GM23338 (cell line): ENCODE data around the gene KPNA4. TPM values are rescaled to one million over a fixed set of nuclear protein-coding genes. Genes with fewer than 3 reads are reported as not detected.

Experiments
- ATAC-seq: fragments of 200-7000 bp; cut with Tn5 transposase; 3 replicates; pipeline ENCODE4 v1.9.1; 2020
- DNase-seq: peaks from one replicate; pipeline ENCODE4 v3.0.0-alpha.2; 2015; ENCODE audit warnings: low spot score
- H2AFZ ChIP-seq: fragments of 200-600 bp; sonication (generic); 2 replicates; pipeline ENCODE4 v1.8.0; 2016; ENCODE audit warnings: antibody characterized with exemption, mild to moderate bottlenecking, moderate library complexity
- H3F3A ChIP-seq: fragments of 200-600 bp; sonication (generic); replicated peaks from 2 replicates; pipeline ENCODE4 v1.8.0; 2017; ENCODE audit warnings: antibody characterized with exemption, mixed run types, low read depth
- H3K27ac ChIP-seq: fragments of 200-600 bp; sonication (generic); 2 replicates; pipeline ENCODE4 v1.6.1; 2016; ENCODE audit warnings: low read depth
- H3K27me3 ChIP-seq: fragments of 200-600 bp; sonication (generic); 2 replicates; pipeline ENCODE4 v1.8.0; 2016; ENCODE audit warnings: mild to moderate bottlenecking, mixed run types, moderate library complexity; ENCODE audit not compliant: insufficient read depth
- H3K36me3 ChIP-seq: fragments of 200-600 bp; sonication (generic); 2 replicates; pipeline ENCODE4 v1.8.0; 2016; ENCODE audit warnings: mild to moderate bottlenecking; ENCODE audit not compliant: insufficient read depth
- H3K4me1 ChIP-seq: fragments of 200-600 bp; sonication (generic); 2 replicates; pipeline ENCODE4 v1.8.0; 2016; ENCODE audit warnings: mild to moderate bottlenecking, moderate library complexity; ENCODE audit not compliant: insufficient read depth
- H3K4me2 ChIP-seq: fragments of 200-600 bp; sonication (generic); 2 replicates; pipeline ENCODE4 v1.7.1; 2017; ENCODE audit warnings: mixed run types
- H3K4me3 ChIP-seq: fragments of 200-600 bp; sonication (generic); 2 replicates; pipeline ENCODE4 v1.6.1; 2016; ENCODE audit warnings: mixed run types
- H3K79me2 ChIP-seq: fragments of 200-600 bp; sonication (generic); replicated peaks from 2 replicates; pipeline ENCODE4 v1.8.0; 2017; ENCODE audit warnings: mild to moderate bottlenecking; ENCODE audit not compliant: insufficient read depth
- H3K9me2 ChIP-seq: fragments of 200-600 bp; sonication (generic); 2 replicates; pipeline ENCODE4 v1.8.0; 2017; ENCODE audit not compliant: insufficient read depth
- H4K20me1 ChIP-seq: fragments of 200-600 bp; sonication (generic); replicated peaks from 2 replicates; pipeline ENCODE4 v1.8.0; 2017; ENCODE audit warnings: mild to moderate bottlenecking; ENCODE audit not compliant: insufficient read depth
- H3K27ac Mint-ChIP-seq: 2 replicates; pipeline ENCODE4 v1.8.0; 2020; ENCODE audit warnings: inconsistent platforms, mild to moderate bottlenecking, moderate library complexity, mixed read lengths
- H3K27me3 Mint-ChIP-seq: 3 replicates; pipeline ENCODE4 v1.8.0; 2022; ENCODE audit warnings: low read depth, mild to moderate bottlenecking, moderate library complexity, mixed read lengths, inconsistent platforms; ENCODE audit not compliant: insufficient read depth, poor library complexity
- H3K36me3 Mint-ChIP-seq: 3 replicates; pipeline ENCODE4 v1.8.0; 2021; ENCODE audit warnings: low read depth, mild to moderate bottlenecking, inconsistent platforms, moderate library complexity, mixed read lengths
- H3K4me1 Mint-ChIP-seq: 3 replicates; pipeline ENCODE4 v1.8.0; 2020; ENCODE audit warnings: mild to moderate bottlenecking, inconsistent platforms, mixed read lengths
- H3K4me3 Mint-ChIP-seq: 3 replicates; pipeline ENCODE4 v1.8.0; 2021; ENCODE audit warnings: moderate library complexity, mild to moderate bottlenecking, inconsistent platforms, mixed read lengths
- H3K9me3 Mint-ChIP-seq: 3 replicates; pipeline ENCODE4 v1.8.0; 2020; ENCODE audit warnings: moderate library complexity, mild to moderate bottlenecking, inconsistent platforms, mixed read lengths
- CREB1 ChIP-seq: fragments of 250-450 bp; sonication (Bioruptor Pico); IDR thresholded peaks from 2 replicates; pipeline ENCODE4 v1.5.0; 2020; ENCODE audit warnings: low read depth, mild to moderate bottlenecking, moderate library complexity
- ETS1 ChIP-seq: IDR thresholded peaks from 2 replicates; pipeline ENCODE4 v1.6.1; 2016; ENCODE audit warnings: antibody characterized with exemption
- EZH2 ChIP-seq: fragments of 200-600 bp; sonication (generic); IDR thresholded peaks from one replicate; pipeline ENCODE4 v1.8.0; 2017; ENCODE audit warnings: antibody characterized with exemption, mild to moderate bottlenecking, low read depth; ENCODE audit not compliant: unreplicated experiment
- EZH2phosphoT487 ChIP-seq: fragments of 200-600 bp; sonication (generic); IDR thresholded peaks from one replicate; pipeline ENCODE4 v1.8.1; 2018; ENCODE audit warnings: antibody characterized with exemption; ENCODE audit not compliant: unreplicated experiment
- JUNB ChIP-seq: IDR thresholded peaks from one replicate; pipeline ENCODE4 v1.6.1; 2016; ENCODE audit warnings: antibody characterized with exemption; ENCODE audit not compliant: unreplicated experiment
- POLR2AphosphoS5 ChIP-seq: IDR thresholded peaks from 2 replicates; pipeline ENCODE4 v1.6.1; 2016; ENCODE audit warnings: antibody characterized with exemption, low read depth
- STAT1 ChIP-seq: IDR thresholded peaks from one replicate; pipeline ENCODE4 v1.6.1; 2016; ENCODE audit warnings: antibody characterized with exemption; ENCODE audit not compliant: unreplicated experiment
- ZNF114 ChIP-seq: fragments of 250-450 bp; sonication (Bioruptor Pico); IDR thresholded peaks from 2 replicates; pipeline ENCODE4 v1.5.0; 2020; ENCODE audit warnings: mild to moderate bottlenecking, moderate library complexity
- ZNF331 ChIP-seq: fragments of 250-450 bp; sonication (Bioruptor Pico); IDR thresholded peaks from 2 replicates; pipeline ENCODE4 v1.5.0; 2020; ENCODE audit warnings: low read depth, mild to moderate bottlenecking, moderate library complexity
- polyA plus RNA-seq: library from polyadenylated mRNA; unstranded; fragments of >200 nt; fragmentation: Nextera tagmentation; extraction: Ambion mirVana; gene quantifications from 2 replicates; pipeline ENCODE4 v1.2.1, GENCODE V29; 2016
- total RNA-seq: library from RNA; depleted of rRNA; stranded (reverse); fragments of >200 nt; shearing (Covaris generic); gene quantifications from 2 replicates; pipeline ENCODE4 v1.2.3, GENCODE V29; 2014
- TF ChIP-seq, protein P1 (sequence below), 2 experiments: fragments of 200-600 bp in 1 of 2; sonication (generic) in 1 of 2; conservative IDR thresholded peaks; 2 replicates each; pipeline versions ENCODE4 v1.5.1 to v1.6.1; 2016 to 2017; ENCODE audit warnings: antibody characterized with exemption in 2 of 2, low read depth in 2 of 2, mild to moderate bottlenecking in 2 of 2, moderate library complexity in 1 of 2

Gene KPNA4
- total and polyA plus RNA-seq, 2 experiments from 2014 or later: 17.8 to 36.2 TPM

- Histone ChIP-seq H2AFZ (no peak overlapping the region), H3K4me3 (no peak overlapping the region), H3K79me2 (peaks cover 100% of the 10 kb centered on the region), H3K27ac (no peak overlapping the region), H3K4me1 (peaks cover 9% of the 10 kb centered on the region), H3K4me2 (no peak overlapping the region), H3K36me3 (no peaks in the 10 kb centered on the region), H3F3A (no peaks in the 10 kb centered on the region), H3K9me2 (no peaks in the 10 kb centered on the region), H4K20me1 (peaks cover 55% of the 10 kb centered on the region), H3K27me3 (no peaks in the 10 kb centered on the region)
- ATAC-seq (no peak), DNase-seq (no peak)
- peaks cover 25% of the 10 kb centered on the region for H3K4me1 Mint-ChIP-seq
- no peak overlapping the region for H3K27ac Mint-ChIP-seq
- peaks cover 9% of the 10 kb centered on the region; the same call in 2 of the 3 replicates for H3K9me3 Mint-ChIP-seq
- TF ChIP-seq, protein P1, sequence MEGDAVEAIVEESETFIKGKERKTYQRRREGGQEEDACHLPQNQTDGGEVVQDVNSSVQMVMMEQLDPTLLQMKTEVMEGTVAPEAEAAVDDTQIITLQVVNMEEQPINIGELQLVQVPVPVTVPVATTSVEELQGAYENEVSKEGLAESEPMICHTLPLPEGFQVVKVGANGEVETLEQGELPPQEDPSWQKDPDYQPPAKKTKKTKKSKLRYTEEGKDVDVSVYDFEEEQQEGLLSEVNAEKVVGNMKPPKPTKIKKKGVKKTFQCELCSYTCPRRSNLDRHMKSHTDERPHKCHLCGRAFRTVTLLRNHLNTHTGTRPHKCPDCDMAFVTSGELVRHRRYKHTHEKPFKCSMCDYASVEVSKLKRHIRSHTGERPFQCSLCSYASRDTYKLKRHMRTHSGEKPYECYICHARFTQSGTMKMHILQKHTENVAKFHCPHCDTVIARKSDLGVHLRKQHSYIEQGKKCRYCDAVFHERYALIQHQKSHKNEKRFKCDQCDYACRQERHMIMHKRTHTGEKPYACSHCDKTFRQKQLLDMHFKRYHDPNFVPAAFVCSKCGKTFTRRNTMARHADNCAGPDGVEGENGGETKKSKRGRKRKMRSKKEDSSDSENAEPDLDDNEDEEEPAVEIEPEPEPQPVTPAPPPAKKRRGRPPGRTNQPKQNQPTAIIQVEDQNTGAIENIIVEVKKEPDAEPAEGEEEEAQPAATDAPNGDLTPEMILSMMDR (conservative IDR thresholded peaks at IDR 0.05; ENCODE audit: low read depth in 2 of 2): no peak
- TF ChIP-seq EZH2 (no peak), ETS1 (no peak), STAT1 (no peak), ZNF331 (CRISPR knock-in tag) (no peak)
- H3K36me3 Mint-ChIP-seq: peaks cover 17% of the 10 kb centered on the region; the same call in 2 of the 3 replicates
- no peaks in the 10 kb centered on the region for H3K27me3 Mint-ChIP-seq
- no peak overlapping the region for H3K4me3 Mint-ChIP-seq
Measured at GRCh38 chr3:160544844-160545503, 20.4 kb downstream of the KPNA4 start.

DNA sequence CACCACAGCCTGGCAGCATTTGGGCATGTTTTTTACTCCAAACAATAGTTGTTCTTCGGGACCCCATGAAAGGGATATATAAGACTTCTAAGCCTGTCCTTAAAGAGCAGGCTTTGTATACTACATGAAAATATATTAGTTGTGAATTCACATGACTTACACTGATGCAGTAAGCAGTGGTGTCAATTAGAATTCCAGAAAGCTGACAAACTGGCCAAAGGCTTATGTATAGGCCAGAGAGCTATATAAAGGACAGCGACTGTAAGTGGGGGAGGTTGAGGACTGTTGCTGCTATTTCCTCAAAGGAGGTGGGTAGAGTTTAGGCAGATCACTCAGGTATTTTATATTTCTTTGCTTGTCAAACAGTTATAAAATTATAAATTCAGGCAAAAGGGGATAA lies 24.8 kb downstream of the KPNA4 start:
- DNase-seq (no peak), ATAC-seq (peak; percentile 43; the same call in 2 of the 3 replicates)
- H3K27ac ChIP-seq: peak overlapping the region; percentile 18; the same call in 1 of the 2 replicates
- Mint-ChIP-seq H3K27me3 (no peaks in the 10 kb centered on the region), H3K4me1 (peaks cover 27% of the 10 kb centered on the region), H3K36me3 (peaks cover 3% of the 10 kb centered on the region; the same call in 1 of the 3 replicates), H3K27ac (no peak overlapping the region; the same call in 1 of the 2 replicates), H3K9me3 (no peaks in the 10 kb centered on the region), H3K4me3 (no peak overlapping the region)
- peaks cover 48% of the 10 kb centered on the region for H4K20me1 ChIP-seq
- H3K27me3 ChIP-seq: no peaks in the 10 kb centered on the region
- no peak overlapping the region for H3K4me3 ChIP-seq
- H3K4me1 ChIP-seq: peaks cover 4% of the 10 kb centered on the region; the same call in 1 of the 2 replicates
- no peak overlapping the region for H3K4me2 ChIP-seq
- H2AFZ ChIP-seq: no peak overlapping the region
- no peaks in the 10 kb centered on the region for H3K36me3 ChIP-seq
- peaks cover 94% of the 10 kb centered on the region for H3K79me2 ChIP-seq
- H3K9me2 ChIP-seq: no peaks in the 10 kb centered on the region
- no peaks in the 10 kb centered on the region for H3F3A ChIP-seq
- no peak for TF ChIP-seq EZH2
- no peak for TF ChIP-seq ETS1
- no peak for TF ChIP-seq CREB1 (CRISPR knock-in tag)
- no peak for TF ChIP-seq ZNF331 (CRISPR knock-in tag)
- no peak for TF ChIP-seq POLR2AphosphoS5
- no peak for TF ChIP-seq JUNB
- TF ChIP-seq ZNF114 (CRISPR knock-in tag): no peak
- TF ChIP-seq EZH2phosphoT487: no peak
